Fibroblast of skin of right biceps (primary cell): ENCODE data around the gene SLC39A3.
"Not testable (repeated sequence)": the region's sequence is repeated elsewhere in the genome, so short reads cannot be mapped to it uniquely, and the experiment has no call there.

Source experiments
- DNase-seq: peaks from one replicate; pipeline ENCODE4 v3.0.0-alpha.2; 2013

The SLC39A3 gene

DNA sequence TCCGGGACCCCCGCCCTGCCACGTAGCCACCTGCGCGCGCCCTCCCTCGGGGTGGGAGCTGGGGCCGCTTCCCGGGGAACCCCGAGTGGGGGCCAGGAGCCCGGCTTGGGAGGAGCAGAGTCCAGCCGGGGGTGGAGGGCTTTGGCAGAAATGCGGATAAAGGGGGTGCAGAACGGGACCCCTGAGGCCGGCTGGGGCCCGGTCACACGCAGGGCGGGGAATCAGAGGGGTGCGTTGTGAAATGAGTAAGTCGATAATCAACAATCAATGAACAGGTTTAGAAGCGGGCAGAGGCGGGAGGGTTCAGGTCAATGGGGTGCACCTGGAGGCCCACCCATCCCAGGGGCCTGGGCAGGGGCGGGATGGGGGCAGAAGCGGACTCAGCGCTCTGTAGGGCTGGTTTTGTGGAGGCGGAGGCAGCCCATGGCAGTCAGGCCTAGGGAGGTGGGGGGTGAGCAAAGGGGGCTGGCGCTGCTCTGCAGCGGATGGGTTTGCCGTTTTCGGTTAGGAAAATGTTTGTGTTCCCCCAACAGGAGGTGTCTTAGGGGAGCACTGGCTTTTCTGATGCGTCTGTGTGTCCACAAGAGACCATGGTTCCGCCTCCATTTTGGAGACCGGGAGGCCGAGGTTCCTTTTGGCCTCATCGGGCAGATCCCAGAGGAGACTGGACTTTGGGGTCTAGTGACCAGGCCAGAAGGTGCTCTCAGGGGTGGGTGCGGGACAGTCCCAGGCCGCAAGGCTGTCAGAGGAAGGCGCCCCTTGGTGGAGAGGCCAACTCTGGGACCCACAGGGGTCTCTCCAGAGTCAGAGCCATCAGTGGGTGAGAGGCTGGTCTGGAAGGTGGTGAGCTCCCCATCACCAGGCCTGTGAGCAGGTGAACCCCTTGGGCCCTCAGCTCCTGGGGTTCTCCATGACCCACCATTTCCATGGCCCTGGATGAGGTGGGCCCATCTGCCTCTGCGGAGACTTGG, 18.0 kb downstream of the SLC39A3 start:
- DNase-seq = no peak

DNA sequence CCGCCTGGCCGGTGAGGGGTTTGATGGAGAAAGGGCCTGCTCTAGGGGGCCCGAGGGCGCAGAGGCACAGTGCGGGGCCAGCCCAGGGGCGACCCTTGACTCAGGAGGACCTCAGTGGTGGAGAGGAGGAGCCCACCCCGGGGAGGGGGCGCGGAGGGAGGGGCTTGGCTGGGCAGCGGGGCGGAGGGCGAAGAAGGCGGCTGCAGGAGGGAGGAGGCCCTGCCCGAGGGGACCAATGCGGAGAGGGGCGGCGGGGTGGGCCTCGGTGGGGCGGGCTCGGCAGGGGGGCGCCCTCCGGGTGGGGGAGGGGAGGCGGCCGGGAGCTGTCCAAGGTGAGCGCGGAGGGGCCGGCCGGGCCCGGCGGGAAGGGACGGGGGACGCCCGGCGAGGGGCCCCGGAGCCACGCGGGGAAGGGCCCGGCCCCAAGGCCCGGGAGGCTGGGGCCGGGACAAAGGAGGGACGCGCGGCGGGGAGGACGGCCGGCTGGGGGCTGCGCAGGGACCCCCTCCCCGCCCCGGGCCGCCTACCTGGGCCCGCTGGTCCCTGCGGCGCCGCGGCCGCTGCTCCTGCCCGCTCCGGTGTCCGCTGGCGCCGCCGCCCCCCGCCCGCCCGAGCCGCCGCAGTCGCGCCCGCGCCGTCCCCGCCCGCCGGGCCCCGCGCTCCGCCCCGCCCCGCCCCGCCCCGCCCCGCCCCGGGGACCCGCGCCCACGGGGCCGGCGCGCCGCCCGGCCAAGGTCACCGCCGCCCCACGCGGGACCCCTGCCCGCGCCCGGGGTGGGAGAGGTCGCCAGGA, 18.8 kb downstream of the SLC39A3 start, which contains the start of gene DIRAS1:
DIRAS1 (minus strand) TSS at position 596 of the 793 bp plus-strand sequence. CDS start 3,566 bp downstream, outside the sequence.
- DNase-seq = no peak

DNA sequence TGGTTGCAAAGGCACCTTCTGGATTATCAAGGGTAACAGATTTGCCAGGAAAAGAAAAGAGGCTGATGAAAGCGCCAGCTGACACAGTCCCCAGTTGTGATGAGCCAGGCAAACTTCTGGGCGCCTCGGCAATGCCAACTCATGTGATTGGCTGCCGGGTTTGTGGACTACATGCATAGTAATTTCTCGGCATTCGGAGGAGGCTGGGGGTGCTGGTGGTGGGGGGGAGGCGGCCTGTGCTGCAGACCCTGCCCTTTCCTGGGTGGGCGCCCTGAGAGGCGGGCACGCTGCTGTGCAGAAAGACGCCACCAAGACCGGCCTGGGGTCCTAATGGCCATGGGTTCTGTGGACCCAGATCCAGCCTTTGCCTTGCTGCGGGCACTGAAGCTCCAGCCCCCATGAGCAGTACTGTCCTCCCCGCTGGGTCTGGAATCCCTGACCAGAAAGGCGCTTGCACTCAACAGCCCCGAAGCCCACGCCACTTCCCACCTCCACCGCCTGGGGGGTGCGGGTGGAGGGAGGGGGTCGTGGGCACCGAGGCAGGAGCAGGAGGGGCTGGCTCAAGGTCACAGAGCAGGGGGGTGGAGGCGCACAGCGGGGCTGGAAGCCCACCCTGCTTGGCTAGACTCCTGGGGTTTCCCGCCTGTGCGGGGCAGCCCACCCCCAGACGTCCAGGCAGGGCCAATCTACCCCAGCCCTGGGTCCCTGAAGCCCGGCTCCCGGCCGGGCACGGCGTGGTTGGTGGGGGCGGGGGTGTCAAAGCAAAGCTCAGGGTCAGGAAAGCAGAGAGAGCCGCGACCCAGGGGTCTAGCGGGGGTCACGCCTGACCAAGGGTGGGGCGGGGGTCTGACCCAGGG, 19.7 kb downstream of the SLC39A3 start:
- peak; percentile 46 for DNase-seq

DNA sequence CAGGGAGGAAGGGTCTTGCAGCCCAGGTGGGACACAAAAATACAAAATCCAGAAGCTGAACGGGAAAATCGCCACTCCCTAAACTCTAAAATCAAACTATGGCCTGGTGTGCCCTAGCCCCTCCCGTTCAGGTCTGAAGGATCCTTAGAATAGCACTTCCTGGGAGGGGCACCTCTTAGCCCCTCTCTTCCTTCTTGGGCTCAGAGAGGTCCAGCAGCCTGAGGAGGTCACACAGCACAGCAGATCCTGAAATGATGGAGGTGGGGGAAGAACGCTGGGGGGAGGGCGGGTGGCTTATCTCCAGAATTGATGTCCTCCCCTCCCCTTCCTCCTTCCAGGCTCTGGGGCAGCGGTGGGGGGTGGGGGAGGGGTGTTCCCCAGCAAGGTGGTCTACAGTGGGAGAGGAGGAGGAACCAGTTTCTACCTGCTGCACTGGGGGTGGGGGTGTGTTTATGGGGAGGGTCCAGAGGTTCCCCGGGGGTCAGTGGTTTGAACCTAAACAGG, 20.5 kb downstream of the SLC39A3 start:
- DNase-seq = no peak

DNA sequence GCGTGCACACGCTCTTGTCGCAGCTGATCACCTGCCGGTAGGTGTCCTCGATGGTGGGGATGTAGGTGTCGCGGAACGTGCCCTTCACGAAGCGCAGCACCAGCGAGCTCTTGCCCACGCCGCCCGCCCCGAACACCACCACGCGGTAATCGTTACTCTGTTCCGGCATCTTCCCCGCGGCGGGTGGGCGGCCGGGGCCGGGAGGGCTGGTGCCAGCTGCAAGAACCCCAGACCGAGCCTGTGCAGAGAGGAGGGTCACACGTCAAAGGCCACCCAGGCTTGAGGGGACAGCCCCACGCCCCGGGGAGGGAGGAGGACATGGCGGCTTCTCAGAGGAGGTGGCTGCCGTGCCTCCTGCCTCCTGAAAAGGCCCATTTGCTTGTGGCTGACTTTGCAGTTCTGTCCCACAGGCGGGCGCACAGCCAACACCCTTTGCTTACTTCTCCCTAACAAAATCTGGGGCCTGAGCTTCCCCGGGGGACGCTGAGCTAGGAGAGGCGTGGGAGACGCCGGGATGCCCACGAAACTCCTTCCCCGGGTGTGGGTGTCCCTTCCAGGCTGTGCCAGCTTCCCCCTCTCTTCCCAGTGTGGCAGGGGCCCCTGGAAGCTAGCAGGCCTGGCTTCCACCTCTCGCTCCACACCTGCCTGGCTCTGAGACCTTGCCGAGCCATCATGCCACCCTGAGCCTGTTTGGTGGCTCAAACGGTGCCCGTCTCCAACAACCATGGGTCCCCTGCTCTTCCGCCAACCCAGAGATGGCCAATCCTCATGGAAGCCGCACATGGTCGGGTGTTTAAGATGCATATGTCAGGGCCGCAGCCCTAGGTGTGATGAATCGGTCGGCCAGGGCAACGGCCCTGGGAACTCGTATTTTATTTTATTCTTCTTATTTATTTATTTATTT, 21.9 kb downstream of the SLC39A3 start:
- DNase-seq = no peak

DNA sequence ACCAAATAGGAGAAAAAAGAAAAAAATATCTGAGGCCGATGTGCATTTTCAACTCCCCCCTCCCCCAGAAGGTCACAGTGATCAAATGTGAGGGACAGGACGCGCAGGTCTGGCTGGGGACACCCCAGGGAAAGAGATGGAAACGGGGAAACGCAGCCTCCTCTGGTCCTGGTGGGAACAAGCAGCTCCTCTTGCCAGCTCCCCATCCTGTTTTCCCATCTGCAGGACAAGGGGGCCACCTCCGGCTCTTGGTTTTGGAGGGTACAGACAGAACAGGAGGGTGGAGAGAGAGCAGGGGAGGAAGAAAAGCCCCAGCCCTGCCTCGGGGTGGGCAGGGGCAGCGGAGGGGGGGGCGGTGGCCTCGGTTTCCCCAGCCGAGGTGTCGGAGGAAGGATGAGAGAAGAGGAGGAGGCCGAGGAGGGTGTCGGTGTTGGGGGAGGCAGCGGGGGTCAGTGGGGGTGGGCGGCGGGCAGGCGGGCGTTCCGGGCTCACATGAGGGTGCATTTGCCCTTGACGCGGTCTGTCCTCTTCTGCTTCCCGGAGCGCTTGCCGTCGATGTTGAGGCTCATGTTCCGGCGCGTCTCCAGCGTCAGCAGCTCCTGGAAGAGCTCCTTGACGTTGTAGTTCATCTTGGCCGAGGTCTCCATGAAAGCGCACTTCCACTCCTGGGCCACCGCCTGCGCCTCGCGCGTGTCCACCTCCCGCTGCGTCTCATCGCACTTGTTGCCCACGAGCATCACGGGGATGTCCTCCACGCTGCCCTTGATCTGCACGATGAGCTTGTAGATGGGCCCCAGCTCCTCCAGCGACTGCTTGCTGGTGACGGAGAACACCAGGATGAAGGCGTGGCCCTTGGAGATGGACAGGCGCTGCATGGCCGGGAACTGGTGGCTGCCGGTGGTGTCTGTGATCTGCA, 22.8 kb downstream of the SLC39A3 start:
- DNase-seq = no peak

DNA sequence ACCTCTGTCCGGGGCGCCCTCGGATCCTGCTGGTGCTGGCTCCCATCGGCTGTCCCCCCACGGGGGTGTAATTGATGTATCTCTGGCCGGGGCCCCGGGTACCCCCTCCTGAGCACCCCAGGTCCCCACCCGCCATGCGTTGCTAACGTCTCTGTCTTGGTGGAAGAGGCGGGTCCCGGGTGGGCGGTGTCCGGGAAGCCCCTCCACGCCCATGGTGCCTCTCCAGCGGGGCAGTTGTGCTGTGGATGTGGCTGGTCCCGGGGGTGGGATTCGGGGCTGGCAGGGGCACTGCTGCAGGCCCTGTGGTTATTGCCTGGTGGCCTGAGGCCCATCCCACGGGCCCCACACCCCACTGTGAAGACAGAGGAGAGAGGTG, 23.6 kb downstream of the SLC39A3 start:
- no peak for DNase-seq

DNA sequence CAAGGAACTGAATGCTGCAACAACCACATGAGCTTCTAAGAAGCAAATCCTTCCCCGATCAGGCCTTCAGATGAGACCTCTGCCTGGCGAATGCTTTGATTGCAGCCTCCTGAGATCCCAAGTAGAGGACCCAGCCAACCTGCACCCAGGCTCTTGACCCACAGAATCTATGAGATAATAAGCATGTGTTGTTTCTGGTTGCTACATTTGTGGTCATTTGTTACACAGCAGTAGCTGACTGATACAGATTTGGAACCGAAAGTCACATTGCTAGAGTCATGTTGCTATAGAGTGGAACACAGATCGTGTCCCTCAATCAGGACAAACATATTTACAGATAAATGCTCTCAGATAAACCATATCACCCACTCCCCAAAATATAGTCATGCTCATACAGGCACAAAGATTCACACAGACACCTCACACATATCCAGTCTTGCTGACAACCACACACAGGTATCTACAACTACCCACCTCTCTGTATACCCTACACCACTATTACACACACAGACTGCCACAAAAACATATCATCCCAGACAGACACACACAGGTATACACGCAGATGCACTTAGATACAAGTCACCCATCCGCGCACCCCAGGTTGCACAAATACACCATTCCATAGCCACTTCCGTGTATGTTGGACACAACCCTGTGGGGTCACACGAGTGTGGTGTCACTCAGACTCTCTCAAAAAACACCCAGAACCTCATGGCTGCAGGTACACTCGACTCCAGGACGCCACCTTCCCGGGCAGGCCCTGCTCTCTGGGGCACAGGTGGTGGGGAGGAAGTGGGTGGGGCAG, 24.1 kb downstream of the SLC39A3 start:
- DNase-seq = no peak

DNA sequence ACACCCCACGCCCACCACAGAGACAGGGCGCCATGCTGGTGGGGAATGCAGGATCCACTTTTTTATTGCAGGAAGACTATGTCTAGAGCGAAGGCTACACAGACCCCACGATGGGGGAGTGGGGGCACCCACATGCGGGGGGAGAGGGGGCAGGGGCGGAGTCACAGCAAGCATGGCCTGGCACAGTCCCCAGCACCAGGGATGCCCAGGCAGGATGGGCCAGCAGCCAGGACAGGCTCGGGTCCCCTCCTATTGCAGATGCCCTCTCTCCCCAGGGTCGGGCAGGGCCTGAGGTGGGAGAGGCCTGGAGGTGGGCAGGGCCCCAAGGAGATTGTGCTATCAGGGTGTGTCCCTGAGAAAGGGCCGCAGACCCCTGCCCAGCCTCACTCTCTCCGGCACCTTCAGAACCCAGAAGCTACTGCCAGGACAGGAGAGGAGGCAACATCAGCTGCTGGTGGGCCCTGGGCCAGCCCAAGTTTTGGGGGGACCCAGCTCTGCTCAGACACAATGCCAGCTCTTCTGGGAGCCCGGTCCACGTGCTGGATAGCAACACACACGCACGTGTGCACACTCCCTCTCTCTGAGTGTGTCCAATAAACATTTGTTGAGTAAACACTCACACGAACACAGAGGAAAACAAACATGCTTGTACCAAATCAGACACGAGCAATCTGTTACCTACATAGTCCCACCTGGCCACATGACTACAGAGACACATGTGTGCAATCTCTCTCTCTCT, 25.1 kb downstream of the SLC39A3 start:
- DNase-seq = no peak

DNA sequence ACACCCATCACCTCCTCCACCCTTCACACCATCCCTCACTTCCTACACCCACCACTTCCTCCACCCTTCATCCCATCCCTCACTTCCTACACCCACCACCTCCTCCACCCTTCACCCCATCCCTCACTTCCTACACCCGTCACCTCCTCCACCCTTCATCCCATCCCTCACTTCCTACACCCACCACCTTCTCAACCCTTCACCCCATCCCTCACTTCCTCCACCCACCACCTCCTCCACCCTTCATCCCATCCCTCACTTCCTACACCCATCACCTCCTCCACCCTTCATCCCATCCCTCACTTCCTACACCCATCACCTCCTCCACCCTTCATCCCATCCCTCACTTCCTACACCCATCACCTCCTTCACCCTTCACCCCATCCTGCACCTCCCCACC, 25.7 kb downstream of the SLC39A3 start:
- DNase-seq = not testable (repeated sequence)

DNA sequence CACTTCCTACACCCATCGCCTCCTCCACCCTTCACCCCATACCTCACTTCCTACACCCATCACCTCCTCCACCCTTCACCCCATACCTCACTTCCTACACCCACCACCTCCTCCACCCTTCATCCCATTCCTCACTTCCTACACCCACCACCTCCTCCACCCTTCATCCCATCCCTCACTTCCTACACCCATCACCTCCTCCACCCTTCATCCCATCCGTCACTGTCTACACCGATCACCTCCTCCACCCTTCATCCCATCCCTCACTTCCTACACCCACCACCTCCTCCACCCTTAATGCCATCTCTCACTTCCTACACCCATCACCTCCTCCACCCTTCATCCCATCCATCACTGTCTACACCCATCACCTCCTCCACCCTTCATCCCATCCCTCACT, 26.6 kb downstream of the SLC39A3 start:
- not testable (repeated sequence) for DNase-seq

DNA sequence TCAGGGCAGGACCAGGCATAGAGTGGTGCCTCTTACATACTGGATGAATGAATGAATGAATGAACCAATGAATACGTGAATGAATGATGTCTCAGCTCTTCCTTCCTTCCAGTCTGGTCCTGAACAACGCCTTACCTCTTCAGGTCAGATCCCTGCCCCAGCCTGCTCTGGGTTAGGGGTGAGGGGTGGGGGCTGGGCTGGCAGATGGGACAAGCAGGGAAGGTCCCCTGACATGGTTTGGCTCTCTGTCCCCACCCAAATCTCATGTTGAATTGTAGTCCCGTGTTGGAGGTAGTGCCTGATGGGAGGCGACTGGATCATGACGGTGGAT, 28.0 kb downstream of the SLC39A3 start:
- DNase-seq = no peak

DNA sequence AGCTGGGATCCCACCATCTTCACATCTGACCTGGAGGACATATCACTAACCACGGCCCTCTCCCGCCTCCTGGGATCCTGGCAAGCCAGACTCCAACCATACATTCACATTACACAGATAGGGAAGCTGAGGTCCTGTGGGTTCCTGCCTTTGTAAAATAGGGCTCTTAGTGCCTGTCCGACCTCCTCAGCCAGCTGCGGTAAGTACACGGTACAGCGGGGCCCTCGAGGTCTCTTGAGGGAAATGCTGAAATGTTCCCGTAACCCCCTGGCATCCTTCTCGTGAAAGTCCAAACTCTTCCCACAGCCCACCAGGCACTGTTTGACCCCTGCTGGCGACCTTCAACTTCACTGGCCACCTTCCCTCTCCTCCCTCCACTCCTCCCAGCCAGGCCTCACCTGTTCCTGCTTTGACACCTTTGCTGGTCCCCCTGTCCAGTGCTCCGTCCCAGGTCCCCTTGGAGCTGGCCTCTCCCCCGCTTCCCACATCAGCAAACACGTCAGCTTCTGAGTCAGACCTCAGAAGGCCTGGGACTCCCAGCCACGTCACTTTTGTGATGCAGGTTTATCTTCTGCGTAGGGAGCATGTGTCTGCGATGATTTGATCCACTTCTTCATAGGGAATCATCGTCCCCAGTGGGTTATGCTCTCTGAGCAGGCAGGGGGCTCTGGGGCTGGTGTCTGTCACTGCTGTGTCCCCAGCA, 28.5 kb downstream of the SLC39A3 start:
- peak; percentile 61 for DNase-seq

DNA sequence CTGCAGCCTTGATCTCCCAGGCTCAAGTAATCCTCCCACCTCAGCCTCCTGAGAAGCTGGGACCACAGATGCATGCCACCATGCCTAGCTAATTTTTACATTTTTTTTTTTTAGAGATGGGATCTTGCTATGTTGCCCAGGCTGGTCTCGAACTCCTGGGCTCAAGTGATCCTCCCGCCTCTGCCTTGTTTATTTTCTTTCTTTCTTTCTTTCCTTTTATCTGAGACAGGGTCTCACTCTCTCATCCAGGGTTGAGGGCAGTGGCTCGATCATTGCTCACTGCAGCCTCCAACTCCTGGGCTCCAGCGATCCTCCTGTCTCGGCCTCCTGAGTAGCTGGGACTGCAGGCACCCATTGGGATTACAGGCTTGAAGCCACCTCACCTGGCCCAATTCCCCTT, 33.6 kb downstream of the SLC39A3 start:
- no peak for DNase-seq

DNA sequence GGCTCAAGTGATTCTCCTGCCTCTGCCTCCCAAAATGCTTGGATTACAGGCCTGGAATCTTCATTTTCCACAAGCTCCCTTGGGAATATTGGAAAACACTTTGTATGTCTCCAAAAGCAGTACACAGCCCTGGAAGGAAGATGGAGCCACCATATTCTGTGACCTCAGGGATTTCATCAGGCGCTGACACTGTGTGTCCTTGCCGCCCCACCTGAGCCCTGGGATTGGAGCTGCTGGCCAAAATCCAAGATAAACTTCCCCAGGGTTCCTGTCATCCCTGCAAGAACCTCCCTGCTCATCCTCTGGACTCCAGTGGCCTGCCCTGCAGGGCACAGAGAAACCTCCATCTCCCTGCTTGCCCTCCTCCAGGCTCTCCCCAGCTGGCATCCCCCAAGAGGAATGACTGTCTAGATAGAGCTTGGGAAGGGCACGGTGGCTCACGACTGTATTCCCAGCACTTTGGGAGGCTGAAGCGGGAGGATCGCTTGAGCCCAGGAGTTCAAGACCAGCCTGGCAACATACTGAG, 36.1 kb downstream of the SLC39A3 start:
- DNase-seq = no peak

DNA sequence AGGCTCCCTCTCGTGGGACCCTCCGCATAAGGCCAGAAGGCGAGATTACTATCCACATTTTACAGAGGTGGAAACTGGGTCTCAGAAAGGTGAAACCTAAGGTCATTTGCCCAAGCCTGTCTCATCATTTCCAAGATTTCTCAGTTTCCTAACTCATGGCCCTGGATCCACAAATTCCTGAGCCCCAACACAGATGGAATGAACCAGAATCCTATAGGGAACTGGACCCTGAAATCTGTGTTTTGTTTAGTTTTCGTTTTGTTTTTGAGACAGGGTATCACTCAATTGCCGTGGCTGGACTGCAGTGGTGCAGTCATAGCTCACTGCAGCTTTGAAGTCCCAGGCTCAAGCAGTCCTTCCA, 36.8 kb downstream of the SLC39A3 start:
- DNase-seq = no peak

DNA sequence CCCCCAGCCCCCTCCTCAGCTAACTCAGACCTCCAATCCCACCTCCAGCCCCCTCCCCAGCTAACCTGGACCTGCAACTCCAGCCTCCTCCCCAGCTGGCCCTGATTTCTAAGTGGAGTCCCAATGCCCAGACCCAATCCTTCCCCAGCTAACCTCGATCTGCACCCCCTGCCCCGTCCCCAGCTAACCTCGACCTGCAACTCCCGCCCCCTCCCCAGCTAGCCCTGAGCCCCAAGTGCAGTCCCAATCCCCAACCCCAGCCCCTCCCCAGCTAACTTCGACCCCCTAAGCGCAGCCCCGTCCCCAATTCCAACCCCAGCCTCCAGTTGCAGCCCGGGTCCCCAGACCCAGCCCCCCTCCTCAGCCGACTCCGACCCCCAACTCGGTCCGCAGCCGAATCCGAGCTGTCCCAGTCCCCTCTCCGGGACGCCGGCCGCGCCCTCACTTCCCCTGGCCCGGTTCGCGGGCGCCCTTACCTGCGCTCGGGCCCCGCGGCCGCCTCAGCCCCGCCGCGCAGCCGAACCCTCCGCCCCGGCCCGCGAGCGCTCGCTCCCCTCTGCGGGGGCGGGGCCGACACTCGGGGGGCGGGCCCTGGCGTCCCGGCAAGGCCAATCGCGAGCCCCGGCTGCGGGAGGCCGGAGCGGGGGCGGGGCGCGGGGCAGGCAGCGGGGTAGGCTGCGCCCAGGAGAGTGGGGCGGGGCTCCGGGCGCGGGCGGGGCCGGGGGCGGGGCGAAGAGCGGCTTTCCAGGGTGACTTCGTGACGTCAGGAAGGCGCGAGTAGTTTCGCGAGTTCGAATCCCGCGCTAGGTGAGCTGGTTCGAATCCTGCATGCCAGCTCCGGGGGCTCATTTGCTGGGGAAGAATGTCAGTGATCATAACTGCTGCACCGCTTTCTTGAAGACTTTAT, 37.4 kb downstream of the SLC39A3 start, which contains the start of gene GNG7:
GNG7 (minus strand) TSS at position 525 of the 907 bp plus-strand sequence. CDS start 182,006 bp downstream, outside the sequence.
- DNase-seq = peak; percentile 86
